Measurements from ENCODE around the gene ZNF586. TPM values are rescaled to one million over a fixed set of nuclear protein-coding genes. Genes with fewer than 3 reads are reported as not detected.
"Not testable (repeated sequence)": the region's sequence is repeated elsewhere in the genome, so short reads cannot be mapped to it uniquely, and the experiment has no call there.

Gene ZNF586
- total RNA-seq, 2 donors from 2014 or later: 34.8 to 37.7 TPM

DNA sequence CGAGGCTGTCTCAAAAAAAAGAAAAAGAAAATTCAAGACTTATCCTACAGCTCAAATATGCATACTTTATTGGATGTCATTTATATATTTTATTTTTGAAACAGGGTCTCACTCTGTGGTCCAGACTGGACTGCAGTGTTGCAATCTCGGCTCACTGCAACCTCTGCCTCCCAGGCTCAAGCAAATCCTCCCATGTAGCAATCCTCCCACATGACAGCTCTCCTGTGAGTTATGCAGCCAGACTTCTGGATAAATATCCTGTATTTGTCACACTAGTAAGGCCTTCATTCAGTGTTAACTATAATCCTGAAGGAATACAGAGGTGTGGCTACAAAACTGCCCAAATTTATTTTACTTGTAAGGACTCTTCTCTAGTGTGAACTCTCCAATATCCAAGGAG, 38.1 kb downstream of the ZNF586 start:
- ATAC-seq (no peak), DNase-seq (no peak)
- no peaks in the 10 kb centered on the region for H3K9me3 ChIP-seq (ENCODE audit: control insufficient read depth, low read length, poor library complexity, severe bottlenecking)
- Mint-ChIP-seq H3K27me3 (no peaks in the 10 kb centered on the region), H3K4me3 (no peak overlapping the region), H3K27ac (no peak overlapping the region), H3K4me1 (peaks cover 16% of the 10 kb centered on the region), H3K36me3 (ENCODE audit: low read depth) (peaks cover 4% of the 10 kb centered on the region)

GRCh38 chr19:57810410-57811295, 41.2 kb downstream of the ZNF586 start:
- not testable (repeated sequence) for H3K27me3 Mint-ChIP-seq; H3K4me3 Mint-ChIP-seq; H3K9me3 ChIP-seq (ENCODE audit: control insufficient read depth, low read length, poor library complexity, severe bottlenecking); DNase-seq; ATAC-seq; H3K36me3 Mint-ChIP-seq (ENCODE audit: low read depth); H3K27ac Mint-ChIP-seq
- peaks cover 27% of the 10 kb centered on the region for H3K4me1 Mint-ChIP-seq

DNA sequence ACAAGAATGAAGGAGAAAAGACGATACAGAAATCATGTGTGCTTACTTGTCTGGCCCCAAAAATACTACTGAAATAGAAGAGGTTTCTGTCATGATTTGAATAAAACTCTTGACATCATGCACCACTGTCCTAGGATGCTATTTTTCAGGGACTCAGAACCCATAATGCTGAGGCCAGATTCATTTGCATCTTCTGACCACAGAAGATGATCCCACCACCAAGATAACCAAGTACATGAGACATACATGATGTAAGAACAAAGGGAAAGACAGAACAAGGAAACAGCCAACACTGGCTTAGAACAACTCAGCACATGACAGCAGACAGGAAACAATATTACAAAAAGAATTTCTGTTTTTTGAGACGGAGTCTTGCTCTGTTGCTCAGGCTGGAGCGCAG, 42.8 kb downstream of the ZNF586 start:
- H3K4me3 Mint-ChIP-seq: peak overlapping the region; percentile 39
- H3K27me3 Mint-ChIP-seq: no peaks in the 10 kb centered on the region
- DNase-seq (no peak), ATAC-seq (no peak)
- H3K36me3 Mint-ChIP-seq (ENCODE audit: low read depth): peaks cover 4% of the 10 kb centered on the region
- peaks cover 29% of the 10 kb centered on the region for H3K4me1 Mint-ChIP-seq
- peak overlapping the region; percentile 24 for H3K27ac Mint-ChIP-seq
- H3K9me3 ChIP-seq (ENCODE audit: control insufficient read depth, low read length, poor library complexity, severe bottlenecking): no peaks in the 10 kb centered on the region

DNA sequence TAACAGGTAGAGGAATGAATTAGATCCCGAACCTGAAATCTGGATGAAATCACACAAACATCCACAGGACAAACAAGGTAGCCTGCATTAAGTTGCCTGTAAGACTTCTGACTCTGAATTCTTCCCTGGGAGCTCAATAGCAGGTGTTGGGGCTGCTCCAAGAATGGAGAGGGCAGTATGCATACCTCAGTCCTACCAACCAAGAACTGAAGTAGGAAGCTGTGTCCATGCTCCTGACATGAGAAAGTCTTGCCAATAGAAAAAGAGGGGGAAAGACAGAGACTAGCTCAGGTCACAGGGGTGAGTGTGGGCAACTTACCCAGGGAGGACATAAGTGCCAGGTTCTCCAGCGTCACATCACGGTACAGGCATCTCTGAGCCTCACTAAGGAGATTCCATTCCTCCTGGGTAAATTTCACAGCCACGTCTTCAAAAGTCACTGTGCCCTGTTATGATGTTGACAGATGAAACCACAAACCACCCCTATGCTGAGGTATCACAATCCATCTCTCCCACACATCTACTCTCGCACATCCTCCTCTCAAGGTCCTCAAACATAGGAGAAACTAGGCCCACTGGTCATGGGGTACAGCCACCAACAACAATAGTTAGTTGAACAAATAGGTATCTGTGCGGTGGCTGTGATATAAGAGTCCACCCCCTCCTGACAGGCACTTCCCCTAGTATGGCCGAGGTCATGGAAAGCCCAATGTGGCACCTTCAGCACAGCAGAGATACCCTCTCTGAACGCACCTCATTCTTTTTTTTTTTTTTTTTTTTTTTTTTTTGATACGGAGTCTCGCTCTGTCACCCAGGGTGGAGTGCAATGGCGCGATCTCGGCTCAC, 43.7 kb downstream of the ZNF586 start:
- Mint-ChIP-seq H3K4me3 (peak overlapping the region; percentile 75), H3K27ac (peak overlapping the region; percentile 97), H3K4me1 (peaks cover 30% of the 10 kb centered on the region)
- not testable (repeated sequence) for ATAC-seq; H3K27me3 Mint-ChIP-seq; H3K9me3 ChIP-seq (ENCODE audit: control insufficient read depth, low read length, poor library complexity, severe bottlenecking); H3K36me3 Mint-ChIP-seq (ENCODE audit: low read depth); DNase-seq

DNA sequence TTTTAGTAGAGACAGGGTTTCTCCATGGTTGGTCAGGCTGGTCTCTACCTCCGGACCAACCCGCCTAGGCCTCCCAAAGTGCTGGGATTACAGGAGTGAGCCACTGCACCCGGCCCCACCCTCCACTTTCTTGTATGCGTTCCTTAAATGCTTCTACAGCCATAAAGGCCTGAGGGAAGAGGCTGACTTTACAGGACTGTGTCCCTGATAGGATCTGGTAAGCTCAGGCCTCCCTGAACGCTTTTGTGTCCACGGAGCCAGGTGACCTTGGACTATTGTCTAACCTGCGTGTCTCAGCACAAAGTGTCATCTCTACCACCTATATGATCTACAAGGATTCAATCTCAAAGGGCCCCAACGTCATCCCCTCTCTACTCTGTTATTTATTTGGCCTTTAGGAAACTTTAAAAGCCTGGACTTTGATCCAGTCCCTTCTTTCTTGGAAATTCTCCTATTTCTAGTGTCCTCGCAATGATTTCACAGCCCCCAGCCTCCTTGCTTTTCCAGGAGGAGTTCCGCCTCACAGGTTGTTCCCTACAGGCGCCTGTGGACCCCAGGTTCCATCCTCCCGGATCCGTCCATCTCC, 44.5 kb downstream of the ZNF586 start:
- Mint-ChIP-seq H3K27me3 (no peaks in the 10 kb centered on the region), H3K27ac (peak overlapping the region; percentile 97), H3K36me3 (ENCODE audit: low read depth) (peaks cover 4% of the 10 kb centered on the region), H3K4me3 (peak overlapping the region; percentile 98), H3K4me1 (peaks cover 30% of the 10 kb centered on the region)
- no peak for DNase-seq
- H3K9me3 ChIP-seq (ENCODE audit: control insufficient read depth, low read length, poor library complexity, severe bottlenecking): no peaks in the 10 kb centered on the region
- no peak for ATAC-seq

DNA sequence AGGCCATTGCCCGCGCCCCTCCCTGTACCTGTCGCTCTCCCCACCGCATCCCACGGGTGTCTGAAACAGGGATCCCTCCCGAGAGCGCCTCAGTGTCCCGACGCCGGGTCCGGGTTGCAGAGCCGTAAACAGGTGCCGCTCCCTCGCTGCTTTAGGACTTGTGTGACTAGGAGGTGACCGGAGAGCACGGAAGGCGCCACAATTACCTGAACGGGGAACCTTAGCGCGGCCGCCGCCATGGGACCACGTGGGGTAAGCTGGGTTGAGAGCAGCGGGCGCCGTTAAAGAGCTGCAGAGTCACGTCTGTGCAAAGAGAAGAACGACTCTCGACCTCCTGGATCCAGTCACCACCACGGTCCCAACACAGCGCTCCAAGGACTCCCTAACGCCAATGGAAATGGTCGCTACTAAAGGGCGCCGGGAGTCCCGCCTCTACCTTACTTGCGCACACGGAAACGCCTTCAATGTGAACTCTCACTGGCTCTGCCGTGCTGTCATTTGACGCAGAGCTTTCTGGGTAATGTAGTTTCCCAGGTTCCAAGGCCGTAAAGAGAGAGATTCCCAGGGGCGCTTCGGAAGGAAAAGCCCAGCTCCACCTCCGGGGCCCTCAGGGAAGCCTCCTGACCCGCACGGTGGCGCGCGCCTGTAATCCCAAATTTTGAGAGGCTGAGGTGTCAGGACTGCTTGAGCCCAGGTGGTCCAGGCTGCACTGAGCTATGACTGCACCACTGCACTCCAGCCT, 45.2 kb downstream of the ZNF586 start, which contains the start of gene ZNF552:
ZNF552 (minus strand) TSS at position 409 of the 742 bp plus-strand sequence; CDS start at position 239, 170 bp downstream.
- DNase-seq (peak; percentile 61 to 66 (median 61)), ATAC-seq (peak; percentile 82)
- Mint-ChIP-seq H3K4me3 (peak within 1 kb of the TSS; percentile 98), H3K27ac (peak within 1 kb of the TSS; percentile 97), H3K27me3 (no peaks in the 10 kb centered on the region), H3K36me3 (ENCODE audit: low read depth) (peaks cover 4% of the 10 kb centered on the region), H3K4me1 (peaks cover 35% of the 10 kb centered on the region)
- no peaks in the 10 kb centered on the region for H3K9me3 ChIP-seq (ENCODE audit: control insufficient read depth, low read length, poor library complexity, severe bottlenecking)

DNA sequence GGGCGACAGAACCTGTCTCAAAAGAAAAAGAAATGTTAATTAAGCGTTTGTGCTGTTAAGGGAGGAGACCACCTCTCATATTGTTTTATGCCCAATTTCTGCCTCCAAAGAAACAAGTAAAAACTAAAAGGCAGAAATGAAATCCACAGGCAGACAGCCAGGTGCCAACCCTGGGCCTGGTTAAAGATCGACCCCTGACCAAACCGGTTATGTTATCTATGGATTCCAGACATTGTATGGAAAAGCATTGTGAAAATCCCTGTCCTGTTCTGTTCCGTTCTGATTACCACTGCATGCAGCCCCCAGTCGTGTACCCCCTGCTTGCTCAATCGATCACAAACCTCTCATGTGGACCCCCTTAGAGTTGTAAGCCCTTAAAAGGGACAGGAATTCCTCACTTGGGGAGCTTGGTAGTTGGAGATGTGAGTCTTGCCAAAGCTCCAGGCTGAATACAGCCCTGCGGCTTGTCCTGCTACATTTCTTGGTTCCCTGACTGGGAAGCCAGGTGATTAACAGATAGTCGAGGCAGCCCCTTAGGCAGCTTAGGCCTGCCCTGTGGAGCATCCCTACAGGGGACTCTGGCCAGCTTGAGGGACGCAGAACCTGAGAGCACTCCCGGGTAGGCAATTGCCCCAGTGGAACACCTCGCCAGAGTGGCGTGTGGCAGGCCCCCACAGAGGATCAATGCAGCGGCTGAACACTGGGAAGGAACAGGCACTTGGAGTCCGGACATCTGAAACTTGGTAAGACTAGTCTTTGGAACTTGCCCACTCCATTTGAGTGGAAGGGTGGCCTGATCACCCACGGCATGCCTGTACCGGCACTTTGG, 46.0 kb downstream of the ZNF586 start:
- no peaks in the 10 kb centered on the region for H3K27me3 Mint-ChIP-seq
- H3K36me3 Mint-ChIP-seq (ENCODE audit: low read depth): no peaks in the 10 kb centered on the region
- ATAC-seq (no peak), DNase-seq (no peak)
- H3K9me3 ChIP-seq (ENCODE audit: control insufficient read depth, low read length, poor library complexity, severe bottlenecking): no peaks in the 10 kb centered on the region
- peaks cover 40% of the 10 kb centered on the region for H3K4me1 Mint-ChIP-seq
- H3K27ac Mint-ChIP-seq: peak overlapping the region; percentile 97
- H3K4me3 Mint-ChIP-seq: peak overlapping the region; percentile 98

DNA sequence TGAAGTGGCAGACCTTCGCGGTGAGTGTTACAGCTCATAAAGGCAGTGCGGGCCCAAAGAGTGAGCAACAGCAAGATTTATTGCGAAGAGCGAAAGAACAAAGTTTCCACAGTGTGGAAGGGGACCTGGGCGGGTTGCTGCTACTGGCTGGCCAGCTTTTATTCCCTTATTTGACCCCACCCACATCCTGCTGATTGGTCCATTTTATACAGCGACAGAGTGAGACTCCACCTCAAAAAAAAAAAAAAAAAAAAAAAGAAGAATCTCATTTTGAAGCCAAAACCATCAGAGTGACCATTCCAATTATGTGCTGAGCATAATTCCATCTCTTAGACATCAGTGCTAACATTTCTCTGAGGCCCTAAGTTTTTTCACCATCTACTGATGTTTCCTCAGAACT, 47.2 kb downstream of the ZNF586 start:
- peak overlapping the region; percentile 45 for H3K4me3 Mint-ChIP-seq
- no peaks in the 10 kb centered on the region for H3K36me3 Mint-ChIP-seq (ENCODE audit: low read depth)
- DNase-seq (no peak), ATAC-seq (no peak)
- H3K27ac Mint-ChIP-seq: peak overlapping the region; percentile 97
- H3K27me3 Mint-ChIP-seq: no peaks in the 10 kb centered on the region
- H3K4me1 Mint-ChIP-seq: peaks cover 45% of the 10 kb centered on the region
- H3K9me3 ChIP-seq (ENCODE audit: control insufficient read depth, low read length, poor library complexity, severe bottlenecking): no peaks in the 10 kb centered on the region

DNA sequence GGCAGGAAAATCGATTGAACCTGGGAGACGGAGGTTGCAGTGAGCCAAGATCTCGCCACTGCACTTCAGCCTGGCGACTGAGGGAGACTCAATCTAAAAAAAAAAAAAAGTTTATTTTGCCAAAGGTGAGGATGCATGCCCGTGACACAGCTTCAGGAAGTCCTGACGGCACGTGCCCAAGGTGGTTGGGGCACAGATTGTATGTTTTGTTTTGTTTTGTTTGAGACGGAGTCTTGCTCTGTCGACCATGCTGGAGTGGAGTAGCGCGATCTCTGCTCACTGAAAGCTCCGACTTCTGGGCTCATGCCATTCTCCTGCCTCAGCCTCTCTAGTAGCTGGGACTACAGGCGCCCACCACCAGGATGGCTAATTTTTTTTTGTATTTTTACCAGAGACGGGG, 48.5 kb downstream of the ZNF586 start:
- no peaks in the 10 kb centered on the region for H3K27me3 Mint-ChIP-seq
- H3K4me1 Mint-ChIP-seq: peaks cover 47% of the 10 kb centered on the region
- peak overlapping the region; percentile 96 for H3K4me3 Mint-ChIP-seq
- ATAC-seq (no peak), DNase-seq (no peak)
- peak overlapping the region; percentile 79 for H3K27ac Mint-ChIP-seq
- no peaks in the 10 kb centered on the region for H3K9me3 ChIP-seq (ENCODE audit: control insufficient read depth, low read length, poor library complexity, severe bottlenecking)
- no peaks in the 10 kb centered on the region for H3K36me3 Mint-ChIP-seq (ENCODE audit: low read depth)

GRCh38 chr19:57818378-57818777, 48.9 kb downstream of the ZNF586 start:
- DNase-seq (no peak), ATAC-seq (no peak)
- Mint-ChIP-seq H3K36me3 (ENCODE audit: low read depth) (no peaks in the 10 kb centered on the region), H3K27me3 (no peaks in the 10 kb centered on the region), H3K4me3 (peak overlapping the region; percentile 96), H3K4me1 (peaks cover 47% of the 10 kb centered on the region), H3K27ac (peak overlapping the region; percentile 79)
- H3K9me3 ChIP-seq (ENCODE audit: control insufficient read depth, low read length, poor library complexity, severe bottlenecking): no peaks in the 10 kb centered on the region

DNA sequence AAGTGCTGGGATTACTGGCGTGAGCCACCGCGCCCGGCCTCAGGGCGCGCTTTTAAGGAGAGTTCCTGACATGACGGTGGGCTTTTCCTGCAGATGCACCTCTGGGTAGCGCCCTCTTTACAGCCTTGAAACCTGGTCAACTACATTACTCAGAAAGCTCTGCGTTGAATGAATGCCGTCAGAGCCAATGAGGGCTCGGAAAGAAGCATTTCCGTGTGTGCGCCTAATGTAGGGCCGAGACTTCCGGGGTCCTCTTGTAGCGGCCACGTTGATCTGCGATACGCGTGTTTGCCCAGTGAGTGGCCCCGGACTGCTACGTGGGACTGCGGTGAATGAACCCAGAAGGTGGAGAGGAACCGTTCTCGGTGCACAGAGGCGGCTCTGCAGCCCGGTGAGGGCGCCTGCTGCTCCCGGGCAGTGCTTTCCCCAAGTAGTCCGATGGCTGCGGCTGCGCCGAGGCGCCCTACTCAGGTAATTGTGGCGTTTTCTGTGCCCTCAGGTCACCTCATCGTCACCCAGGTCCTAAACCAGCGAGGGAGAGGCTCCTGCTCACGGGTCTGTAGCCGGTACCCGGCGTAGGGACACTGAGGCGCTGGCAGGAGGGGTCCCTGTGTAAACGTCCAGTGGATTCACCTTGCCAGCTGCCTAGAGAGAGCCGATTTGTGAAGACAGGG, 50.1 kb downstream of the ZNF586 start:
- peak overlapping the region; percentile 99 for H3K27ac Mint-ChIP-seq
- peak; percentile 59 to 71 (median 64) for DNase-seq
- H3K9me3 ChIP-seq (ENCODE audit: control insufficient read depth, low read length, poor library complexity, severe bottlenecking): no peaks in the 10 kb centered on the region
- ATAC-seq: peak; percentile 85
- H3K4me3 Mint-ChIP-seq: peak overlapping the region; percentile 96
- no peaks in the 10 kb centered on the region for H3K36me3 Mint-ChIP-seq (ENCODE audit: low read depth)
- peaks cover 49% of the 10 kb centered on the region for H3K4me1 Mint-ChIP-seq
- no peaks in the 10 kb centered on the region for H3K27me3 Mint-ChIP-seq
